ENCODE measurements around the gene AUTS2.

AUTS2 gene

DNA sequence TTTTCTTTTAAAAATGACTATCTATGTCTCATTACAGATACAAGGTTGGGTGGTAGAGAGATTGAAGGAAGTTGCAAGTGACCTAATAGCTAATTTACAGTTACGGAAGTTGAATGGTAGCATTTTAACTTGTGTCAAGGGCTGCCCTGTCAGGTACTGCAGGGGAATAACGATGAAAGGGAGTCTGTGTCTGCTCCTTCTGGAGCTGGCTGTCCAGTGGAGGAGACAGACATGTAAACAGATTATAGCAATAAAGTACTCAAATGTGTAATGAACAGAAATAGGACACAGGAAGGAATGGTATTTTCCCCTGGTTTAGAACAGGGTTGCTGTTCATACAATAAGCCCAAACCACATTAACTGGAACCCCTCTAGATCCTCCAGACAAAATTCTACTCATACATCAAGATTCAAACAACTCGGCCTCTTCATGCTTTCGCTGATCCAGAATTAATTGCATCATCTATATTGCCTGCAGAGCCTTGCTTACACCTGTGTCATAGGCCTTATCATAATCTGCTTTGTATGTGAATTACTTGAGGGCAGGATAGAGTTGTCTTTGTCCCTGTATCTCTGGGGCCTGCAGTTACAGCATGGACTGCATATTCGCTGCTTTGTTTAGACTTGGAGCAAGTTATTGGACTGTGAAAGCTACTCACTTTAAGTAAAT, 42.8 kb downstream of the AUTS2 start:
- TF ChIP-seq, protein P1, sequence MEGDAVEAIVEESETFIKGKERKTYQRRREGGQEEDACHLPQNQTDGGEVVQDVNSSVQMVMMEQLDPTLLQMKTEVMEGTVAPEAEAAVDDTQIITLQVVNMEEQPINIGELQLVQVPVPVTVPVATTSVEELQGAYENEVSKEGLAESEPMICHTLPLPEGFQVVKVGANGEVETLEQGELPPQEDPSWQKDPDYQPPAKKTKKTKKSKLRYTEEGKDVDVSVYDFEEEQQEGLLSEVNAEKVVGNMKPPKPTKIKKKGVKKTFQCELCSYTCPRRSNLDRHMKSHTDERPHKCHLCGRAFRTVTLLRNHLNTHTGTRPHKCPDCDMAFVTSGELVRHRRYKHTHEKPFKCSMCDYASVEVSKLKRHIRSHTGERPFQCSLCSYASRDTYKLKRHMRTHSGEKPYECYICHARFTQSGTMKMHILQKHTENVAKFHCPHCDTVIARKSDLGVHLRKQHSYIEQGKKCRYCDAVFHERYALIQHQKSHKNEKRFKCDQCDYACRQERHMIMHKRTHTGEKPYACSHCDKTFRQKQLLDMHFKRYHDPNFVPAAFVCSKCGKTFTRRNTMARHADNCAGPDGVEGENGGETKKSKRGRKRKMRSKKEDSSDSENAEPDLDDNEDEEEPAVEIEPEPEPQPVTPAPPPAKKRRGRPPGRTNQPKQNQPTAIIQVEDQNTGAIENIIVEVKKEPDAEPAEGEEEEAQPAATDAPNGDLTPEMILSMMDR (conservative IDR thresholded peaks at IDR 0.05; ENCODE audit: low read depth, low read length), result no peak
- H3K4me3 ChIP-seq (ENCODE audit: low read length), result no peak overlapping the region
- DNase-seq (ENCODE audit: low read depth), result no peak

DNA sequence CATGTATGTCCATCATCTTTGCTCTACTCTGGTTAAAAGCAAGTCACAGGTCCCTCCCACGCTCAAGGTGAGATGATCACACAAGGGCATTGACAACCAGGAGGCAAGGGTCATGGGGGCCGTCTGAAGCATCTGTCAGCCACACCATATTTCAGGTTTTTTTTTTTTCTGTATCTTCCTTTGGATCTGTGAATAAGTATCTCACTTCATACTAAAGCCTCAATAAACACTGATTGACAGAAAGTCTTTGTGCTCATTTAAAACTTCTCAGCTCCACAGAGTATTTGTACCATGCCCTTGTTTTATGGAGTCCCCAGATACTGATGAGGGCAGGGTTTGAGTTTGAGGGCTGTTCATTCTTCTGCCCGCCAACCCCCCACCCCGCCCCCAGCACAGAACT, 45.0 kb downstream of the AUTS2 start:
- TF ChIP-seq, protein P1 (conservative IDR thresholded peaks at IDR 0.05; ENCODE audit: low read depth, low read length), result no peak
- no peak overlapping the region for H3K4me3 ChIP-seq (ENCODE audit: low read length)
- DNase-seq (ENCODE audit: low read depth), result no peak

- DNase-seq (ENCODE audit: low read depth), result no peak
- TF ChIP-seq, protein P1 (conservative IDR thresholded peaks at IDR 0.05; ENCODE audit: low read depth, low read length), result no peak
- no peak overlapping the region for H3K4me3 ChIP-seq (ENCODE audit: low read length)
These were observed 45.6 kb downstream of the AUTS2 start for GRCh38 chr7:69643708-69644445.

DNA sequence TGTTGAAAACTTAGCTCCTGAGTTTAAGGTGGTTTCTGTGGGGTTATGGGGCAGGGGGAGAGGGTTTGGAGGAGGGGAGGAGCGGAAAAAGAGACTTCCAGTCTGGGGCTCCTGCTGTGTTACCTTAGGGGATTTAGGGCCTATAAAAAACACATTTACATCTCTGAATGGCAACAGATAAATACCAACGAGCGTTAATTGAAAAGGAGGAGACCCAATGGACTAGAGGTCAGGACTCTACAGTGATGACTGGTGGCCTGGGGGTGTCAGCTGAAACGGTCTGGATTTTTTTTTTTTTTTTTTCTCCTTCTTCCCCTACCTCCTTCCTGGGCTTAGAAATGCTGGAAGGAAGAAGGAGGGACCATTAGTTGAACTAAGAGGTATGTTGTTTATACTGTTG, 47.4 kb downstream of the AUTS2 start:
- DNase-seq (ENCODE audit: low read depth), result no peak
- no peak overlapping the region for H3K4me3 ChIP-seq (ENCODE audit: low read length)
- TF ChIP-seq, protein P1 (conservative IDR thresholded peaks at IDR 0.05; ENCODE audit: low read depth, low read length), result no peak

DNA sequence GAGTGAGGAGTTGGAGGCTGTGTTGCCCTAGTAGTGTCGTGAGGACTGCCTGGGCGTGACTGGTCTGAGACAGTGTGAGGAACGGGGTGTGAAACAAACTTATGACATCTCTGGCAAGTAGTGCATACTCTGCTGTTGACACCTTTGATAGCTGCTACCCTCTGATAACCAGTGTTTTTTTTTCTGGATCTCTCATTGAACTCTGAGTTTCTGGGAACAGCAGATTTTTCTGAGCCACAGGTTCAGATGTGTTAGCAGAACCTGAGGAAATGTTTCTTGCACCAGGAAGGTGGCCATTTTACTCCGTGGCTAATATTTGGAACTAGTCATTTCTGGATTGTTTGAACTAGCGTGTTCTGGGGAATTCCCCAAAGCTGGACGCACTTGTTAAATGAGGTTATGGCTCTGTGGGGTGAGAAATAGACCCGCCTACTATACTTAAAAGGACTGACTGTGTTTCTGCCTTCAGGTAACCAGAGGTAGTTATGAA, 52.9 kb downstream of the AUTS2 start:
- no peak overlapping the region for H3K4me3 ChIP-seq (ENCODE audit: low read length)
- TF ChIP-seq, protein P1 (conservative IDR thresholded peaks at IDR 0.05; ENCODE audit: low read depth, low read length), result no peak
- no peak for DNase-seq (ENCODE audit: low read depth)

GRCh38 chr7:69652947-69653701, 54.8 kb downstream of the AUTS2 start:
- no peak overlapping the region for H3K4me3 ChIP-seq (ENCODE audit: low read length)
- TF ChIP-seq, protein P1 (conservative IDR thresholded peaks at IDR 0.05; ENCODE audit: low read depth, low read length), result no peak
- DNase-seq (ENCODE audit: low read depth), result no peak
